Hepatocyte (in vitro differentiated cells): ENCODE results near the gene MTCH2. TPM values are rescaled to one million over a fixed set of nuclear protein-coding genes. Genes with fewer than 3 reads are reported as not detected.

Experiments
- DNase-seq: peaks from one replicate; pipeline ENCODE4 v3.0.0-alpha.2; 2016; ENCODE audit warnings: low spot score
- H2AFZ ChIP-seq: fragments of 200-600 bp; sonication (generic); 2 replicates; pipeline ENCODE4 v1.6.0; 2016; ENCODE audit warnings: antibody characterized with exemption, mild to moderate bottlenecking
- H3K27ac ChIP-seq: fragments of 200-600 bp; sonication (generic); 2 replicates; pipeline ENCODE4 v1.5.1; 2016; ENCODE audit warnings: mild to moderate bottlenecking
- H3K27me3 ChIP-seq: fragments of 200-600 bp; sonication (generic); 2 replicates; pipeline ENCODE4 v1.6.1; 2016
- H3K36me3 ChIP-seq: fragments of 200-600 bp; sonication (generic); replicated peaks from 2 replicates; pipeline ENCODE4 v1.5.1; 2016; ENCODE audit warnings: low read depth; ENCODE audit not compliant: insufficient read depth
- H3K4me1 ChIP-seq: fragments of 200-600 bp; sonication (generic); 2 replicates; pipeline ENCODE4 v1.5.1; 2016; ENCODE audit warnings: mild to moderate bottlenecking, moderate library complexity; ENCODE audit not compliant: insufficient read depth
- H3K4me2 ChIP-seq: fragments of 200-600 bp; sonication (generic); 2 replicates; pipeline ENCODE4 v1.6.0; 2016
- H3K4me3 ChIP-seq: fragments of 200-600 bp; sonication (generic); 2 replicates; pipeline ENCODE4 v1.5.1; 2016; ENCODE audit warnings: mild to moderate bottlenecking
- H3K79me2 ChIP-seq: fragments of 200-600 bp; sonication (generic); 2 replicates; pipeline ENCODE4 v1.6.0; 2017; ENCODE audit warnings: mild to moderate bottlenecking
- H3K9me2 ChIP-seq: fragments of 200-600 bp; sonication (generic); replicated peaks from 2 replicates; pipeline ENCODE4 v1.6.0; 2017; ENCODE audit warnings: mild to moderate bottlenecking; ENCODE audit not compliant: insufficient read depth
- H3K9me3 ChIP-seq: fragments of 200-600 bp; sonication (generic); 2 replicates; pipeline ENCODE4 v1.5.1; 2016; ENCODE audit warnings: low read depth, mild to moderate bottlenecking
- H4K20me1 ChIP-seq: fragments of 200-600 bp; sonication (generic); 2 replicates; pipeline ENCODE4 v1.6.0; 2016; ENCODE audit warnings: mild to moderate bottlenecking; ENCODE audit not compliant: insufficient read depth, poor library complexity, severe bottlenecking
- CTCF ChIP-seq: fragments of 200-600 bp; sonication (generic); IDR thresholded peaks from 2 replicates; pipeline ENCODE4 v1.5.1; 2016; ENCODE audit warnings: antibody characterized with exemption, mild to moderate bottlenecking; ENCODE audit not compliant: poor library complexity
- EZH2 ChIP-seq: fragments of 200-600 bp; sonication (generic); IDR thresholded peaks from 2 replicates; pipeline ENCODE4 v1.6.1; 2016; ENCODE audit warnings: antibody characterized with exemption, mild to moderate bottlenecking, borderline replicate concordance
- EZH2phosphoT487 ChIP-seq: fragments of 200-600 bp; sonication (generic); IDR thresholded peaks from one replicate; pipeline ENCODE4 v1.6.1; 2018; ENCODE audit warnings: antibody characterized with exemption, mild to moderate bottlenecking, low read depth, moderate library complexity; ENCODE audit not compliant: unreplicated experiment, severe bottlenecking
- WGBS: methylation state at CpG from one replicate; pipeline ENCODE4 v1.1.6; 2016; ENCODE audit warnings: low lambda C conversion rate; ENCODE audit errors: missing lambda C conversion rate; 5-methylcytosine and 5-hydroxymethylcytosine counted together
- polyA plus RNA-seq: library from polyadenylated mRNA; unstranded; fragments of >200 nt; fragmentation: Nextera tagmentation; extraction: Ambion mirVana; gene quantifications from 2 replicates; pipeline ENCODE4 v1.2.1, GENCODE V29; 2016
- total RNA-seq: library from RNA; depleted of rRNA; stranded (reverse); fragments of >200 nt; gene quantifications from 2 replicates; pipeline ENCODE4 v1.2.3, GENCODE V29; 2014

Gene MTCH2
- total and polyA plus RNA-seq, 2 experiments from 2014 or later: 96.1 to 171 TPM

GRCh38 chr11:47593934-47594855 is 48.2 kb downstream of the MTCH2 start, which contains the start of gene C1QTNF4:
TSS of gene C1QTNF4 (minus strand) at chr11:47594411. CDS start at chr11:47590810, 3,601 bp downstream.
- no peak for DNase-seq
- H3K4me1 ChIP-seq: no peaks in the 10 kb centered on the region
- peaks cover 44% of the 10 kb centered on the region for H3K27me3 ChIP-seq
- H3K9me2 ChIP-seq: no peaks in the 10 kb centered on the region
- no peaks in the 10 kb centered on the region for H3K9me3 ChIP-seq
- no peaks in the 10 kb centered on the region for H3K79me2 ChIP-seq
- TF ChIP-seq EZH2 (peak; percentile 84), EZH2phosphoT487 (no peak)
- H3K36me3 ChIP-seq: no peaks in the 10 kb centered on the region
- H3K4me3 ChIP-seq: peak within 1 kb of the TSS; percentile 41
- 3% methylated on average over 32 of the region's 48 CpGs for WGBS
- H2AFZ ChIP-seq: no peak within 1 kb of the TSS
- no peak within 1 kb of the TSS for H3K27ac ChIP-seq
- no peaks in the 10 kb centered on the region for H4K20me1 ChIP-seq
- H3K4me2 ChIP-seq: peak within 1 kb of the TSS; percentile 90

GRCh38 chr11:47593492-47593933 is 48.8 kb downstream of the MTCH2 start:
- Histone ChIP-seq H4K20me1 (no peaks in the 10 kb centered on the region), H3K79me2 (no peaks in the 10 kb centered on the region), H3K36me3 (no peaks in the 10 kb centered on the region), H3K9me2 (no peaks in the 10 kb centered on the region), H3K4me1 (no peaks in the 10 kb centered on the region), H3K4me2 (peak overlapping the region; percentile 90), H3K27me3 (peaks cover 44% of the 10 kb centered on the region), H3K9me3 (no peaks in the 10 kb centered on the region), H3K27ac (no peak overlapping the region), H2AFZ (no peak overlapping the region), H3K4me3 (peak overlapping the region; percentile 41)
- WGBS: 11% methylated on average over 6 of the region's 6 CpGs
- TF ChIP-seq EZH2phosphoT487 (no peak), CTCF (no peak), EZH2 (peak; percentile 45)
- no peak for DNase-seq

- no peak for TF ChIP-seq CTCF
- no peak for TF ChIP-seq EZH2phosphoT487
- no peak for TF ChIP-seq EZH2
- Histone ChIP-seq H2AFZ (no peak overlapping the region), H3K9me3 (no peaks in the 10 kb centered on the region), H3K79me2 (no peaks in the 10 kb centered on the region), H3K27me3 (peaks cover 44% of the 10 kb centered on the region), H3K4me3 (no peak overlapping the region), H3K4me2 (no peak overlapping the region), H3K27ac (no peak overlapping the region), H4K20me1 (no peaks in the 10 kb centered on the region), H3K4me1 (no peaks in the 10 kb centered on the region), H3K9me2 (no peaks in the 10 kb centered on the region), H3K36me3 (no peaks in the 10 kb centered on the region)
- DNase-seq: no peak
- WGBS: 78% methylated on average over 2 of the region's 2 CpGs
These were observed 49.4 kb downstream of the MTCH2 start for GRCh38 chr11:47592970-47593369.

GRCh38 chr11:47592251-47592650 is 50.1 kb downstream of the MTCH2 start:
- H3K4me2 ChIP-seq: no peak overlapping the region
- H3K36me3 ChIP-seq: no peaks in the 10 kb centered on the region
- TF ChIP-seq EZH2 (no peak), EZH2phosphoT487 (no peak), CTCF (no peak)
- H3K9me3 ChIP-seq: no peaks in the 10 kb centered on the region
- no peak overlapping the region for H3K4me3 ChIP-seq
- no peak for DNase-seq
- WGBS: 72% methylated on average over 4 of the region's 4 CpGs
- H4K20me1 ChIP-seq: no peaks in the 10 kb centered on the region
- peaks cover 44% of the 10 kb centered on the region for H3K27me3 ChIP-seq
- H3K79me2 ChIP-seq: no peaks in the 10 kb centered on the region
- no peaks in the 10 kb centered on the region for H3K9me2 ChIP-seq
- H2AFZ ChIP-seq: no peak overlapping the region
- no peak overlapping the region for H3K27ac ChIP-seq
- no peaks in the 10 kb centered on the region for H3K4me1 ChIP-seq
